Mucosa of rectum (tissue), 2 donors: ENCODE data around the gene RNF126.

Experiments
- H3K27ac ChIP-seq, 2 donors: one replicate each; pipeline ENCODE4 v1.7.0; 2013; ENCODE audit warnings: inconsistent platforms in 2 of 2, low read depth in 2 of 2, low read length in 2 of 2
- H3K27me3 ChIP-seq, 2 donors: one replicate each; pipeline ENCODE4 v1.7.0; 2013; ENCODE audit warnings: low read length in 2 of 2; ENCODE audit not compliant: control insufficient read depth in 2 of 2, insufficient read depth in 2 of 2
- H3K36me3 ChIP-seq, 2 donors: one replicate each; pipeline ENCODE4 v1.7.0; 2013; ENCODE audit warnings: low read length in 2 of 2; ENCODE audit not compliant: control insufficient read depth in 2 of 2, insufficient read depth in 2 of 2
- H3K4me1 ChIP-seq, 2 donors: one replicate each; pipeline ENCODE4 v1.7.0; 2013; ENCODE audit warnings: low read length in 2 of 2, mild to moderate bottlenecking in 1 of 2; ENCODE audit not compliant: control insufficient read depth in 2 of 2, insufficient read depth in 2 of 2
- H3K4me3 ChIP-seq, 2 donors: one replicate each; pipeline ENCODE4 v1.7.0; 2013; ENCODE audit warnings: low read length in 2 of 2
- H3K9ac ChIP-seq, 2 donors: one replicate each; pipeline ENCODE4 v1.7.0; 2013; ENCODE audit warnings: low read length in 2 of 2, low read depth in 1 of 2, mild to moderate bottlenecking in 1 of 2
- H3K9me3 ChIP-seq, 2 donors: one replicate each; pipeline ENCODE4 v1.7.0; 2013; ENCODE audit warnings: low read length in 2 of 2; ENCODE audit not compliant: control insufficient read depth in 2 of 2
- donor health status: healthy.
- donor health status: Normal muscosa, but diverticular disease.

Gene RNF126

DNA sequence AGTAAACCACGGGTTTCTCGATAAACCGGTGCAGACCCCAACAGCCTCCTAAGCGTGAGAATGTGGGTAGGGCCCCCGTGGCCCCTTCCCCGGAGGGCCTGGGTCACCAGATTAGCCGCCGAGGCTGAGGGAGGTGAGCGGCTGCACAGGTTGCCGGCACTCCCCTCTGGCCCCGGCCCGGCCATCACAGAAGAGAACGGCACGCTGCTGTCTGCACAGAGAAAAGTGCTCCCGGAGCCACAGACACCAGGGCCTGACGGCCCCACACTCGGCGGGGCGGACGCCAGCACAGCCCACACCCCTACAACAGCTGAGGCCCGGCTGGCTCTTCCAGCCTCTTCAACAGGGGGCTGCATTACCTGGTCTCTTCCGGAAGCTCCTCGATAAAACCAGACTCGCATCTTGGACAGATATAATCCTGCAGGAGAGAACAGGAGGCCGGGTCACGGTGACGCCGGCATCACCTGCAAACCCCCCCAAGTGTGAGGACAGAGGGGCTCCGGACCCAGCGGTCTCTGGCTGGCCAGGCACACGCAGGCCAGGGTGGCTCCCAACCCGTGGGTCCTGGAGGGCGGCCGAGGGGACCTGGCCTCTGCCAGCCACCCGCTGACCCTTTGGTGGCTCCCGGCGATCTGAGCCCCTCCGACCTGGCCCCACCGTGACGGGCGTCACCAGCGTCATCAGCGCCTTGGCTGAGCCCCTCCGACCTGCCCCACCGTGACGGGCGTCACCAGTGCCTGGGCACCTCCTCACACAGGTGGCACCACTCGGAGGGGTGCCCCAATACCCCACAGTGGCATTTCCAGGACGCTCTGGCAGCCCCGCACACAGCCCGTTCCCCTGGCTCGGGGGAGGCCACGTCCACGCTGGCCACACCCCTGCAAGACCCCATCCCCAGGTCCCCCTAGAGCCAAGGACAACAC lies 10.3 kb downstream of the RNF126 start:
- H3K4me1 ChIP-seq, result peaks cover 0 to 6% of the 10 kb centered on the region in 2 donors
- H3K36me3 ChIP-seq, result peaks cover 27 to 30% of the 10 kb centered on the region in 2 donors
- H3K9ac ChIP-seq, result no peak overlapping the region
- no peaks in the 10 kb centered on the region for H3K27me3 ChIP-seq
- H3K4me3 ChIP-seq, result no peak overlapping the region
- no peaks in the 10 kb centered on the region for H3K9me3 ChIP-seq
- no peak overlapping the region for H3K27ac ChIP-seq

DNA sequence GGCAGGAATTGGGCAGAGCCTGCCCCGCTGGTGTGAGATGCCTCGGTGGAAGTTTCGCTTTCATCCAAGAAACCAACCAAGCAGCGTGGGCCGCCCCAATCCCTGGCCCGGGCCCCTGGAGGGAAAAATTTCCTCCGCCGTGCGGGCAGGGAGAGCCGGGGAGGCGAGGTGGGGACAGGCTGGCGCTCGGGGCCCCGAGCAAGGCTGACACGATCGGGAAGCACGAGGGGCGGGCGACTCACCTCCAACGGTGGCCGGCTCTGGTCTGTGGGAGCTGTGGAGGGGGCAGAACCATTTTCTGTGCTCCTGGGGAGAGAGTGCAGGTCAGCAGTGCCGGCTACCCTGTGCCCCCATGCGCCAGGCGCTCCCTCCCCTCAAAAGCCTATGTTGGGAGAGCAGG lies 11.0 kb downstream of the RNF126 start:
- Histone ChIP-seq H3K27me3 (no peaks in the 10 kb centered on the region), H3K9me3 (no peaks in the 10 kb centered on the region), H3K36me3 (peaks cover 30 to 33% of the 10 kb centered on the region in 2 donors), H3K9ac (no peak overlapping the region), H3K27ac (no peak overlapping the region), H3K4me1 (peaks cover 0 to 2% of the 10 kb centered on the region in 2 donors), H3K4me3 (no peak overlapping the region)

DNA sequence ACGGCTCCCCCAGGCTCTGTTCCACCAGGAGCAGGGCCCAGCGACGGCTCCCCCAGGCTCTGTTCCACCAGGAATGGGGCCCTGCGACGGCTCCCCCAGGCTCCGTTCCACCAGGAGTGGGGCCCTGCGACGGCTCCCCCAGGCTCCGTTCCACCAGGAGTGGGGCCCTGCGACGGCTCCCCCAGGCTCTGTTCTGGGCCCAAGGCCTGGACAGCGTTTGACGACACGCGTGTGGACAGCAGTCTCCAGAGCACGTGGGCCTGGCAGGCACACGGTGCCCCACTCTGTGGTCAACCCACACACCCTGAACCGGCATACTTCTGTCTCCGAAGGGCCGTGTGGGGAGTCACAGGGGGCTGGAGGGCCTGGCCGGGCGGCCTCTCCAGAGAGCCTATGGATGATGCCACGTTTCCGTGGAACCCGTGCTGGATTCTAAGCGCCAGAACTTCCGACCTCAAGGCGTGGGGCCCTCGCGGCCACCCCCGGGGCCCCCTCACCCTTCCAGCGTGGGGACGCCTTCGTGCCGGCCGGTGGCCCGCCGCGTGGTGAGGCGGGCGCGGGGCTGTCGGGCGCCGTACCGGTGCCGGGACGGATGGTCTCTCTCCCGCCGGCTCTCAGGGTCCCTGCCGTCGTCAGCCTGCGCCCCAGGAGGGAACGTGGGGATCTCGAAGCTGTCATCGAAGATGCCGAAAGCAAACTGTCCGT lies 11.7 kb downstream of the RNF126 start:
- no peak overlapping the region for H3K27ac ChIP-seq
- H3K9ac ChIP-seq, result no peak overlapping the region
- H3K9me3 ChIP-seq, result no peaks in the 10 kb centered on the region
- peaks cover 33 to 35% of the 10 kb centered on the region in 2 donors for H3K36me3 ChIP-seq
- no peaks in the 10 kb centered on the region for H3K27me3 ChIP-seq
- H3K4me1 ChIP-seq, result no peaks in the 10 kb centered on the region
- no peak overlapping the region for H3K4me3 ChIP-seq

- Histone ChIP-seq H3K27me3 (no peaks in the 10 kb centered on the region), H3K4me1 (no peaks in the 10 kb centered on the region), H3K9ac (no peak overlapping the region), H3K4me3 (no peak overlapping the region), H3K9me3 (no peaks in the 10 kb centered on the region), H3K36me3 (peaks cover 36% of the 10 kb centered on the region in 2 donors), H3K27ac (no peak overlapping the region)
Observed at GRCh38 chr19:650121-650520, 12.9 kb downstream of the RNF126 start.

GRCh38 chr19:648904-649801 lies 13.9 kb downstream of the RNF126 start:
- H3K4me1 ChIP-seq, result no peaks in the 10 kb centered on the region
- H3K27ac ChIP-seq, result no peak overlapping the region
- H3K9ac ChIP-seq, result no peak overlapping the region
- H3K36me3 ChIP-seq, result peaks cover 36% of the 10 kb centered on the region in 2 donors
- no peaks in the 10 kb centered on the region for H3K9me3 ChIP-seq
- H3K4me3 ChIP-seq, result no peak overlapping the region
- no peaks in the 10 kb centered on the region for H3K27me3 ChIP-seq

DNA sequence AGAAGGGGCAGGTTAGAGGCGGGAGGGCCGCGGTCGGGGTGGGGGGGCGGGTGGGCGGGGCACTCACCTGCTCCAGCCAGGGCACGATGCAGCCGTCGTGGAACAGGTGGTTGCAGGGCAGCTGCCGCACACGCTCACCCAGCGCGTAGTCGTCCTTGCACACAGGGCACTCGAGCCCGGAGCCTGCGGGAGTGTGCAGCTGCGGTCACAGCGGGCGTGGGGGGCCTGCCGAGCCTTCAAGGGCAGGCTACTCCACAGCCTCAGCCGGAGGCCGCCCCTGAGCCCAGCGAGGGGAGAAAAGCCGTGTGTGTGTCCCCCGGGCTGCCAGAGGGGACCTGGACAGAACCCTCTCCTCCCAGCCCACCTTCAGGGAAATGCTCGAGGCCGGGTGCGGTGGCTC lies 14.7 kb downstream of the RNF126 start:
- Histone ChIP-seq H3K36me3 (peaks cover 30 to 31% of the 10 kb centered on the region in 2 donors), H3K4me1 (no peaks in the 10 kb centered on the region), H3K9ac (no peak overlapping the region), H3K27me3 (no peaks in the 10 kb centered on the region), H3K9me3 (no peaks in the 10 kb centered on the region), H3K4me3 (no peak overlapping the region), H3K27ac (no peak overlapping the region)

- H3K9ac ChIP-seq, result no peak overlapping the region
- H3K27me3 ChIP-seq, result no peaks in the 10 kb centered on the region
- no peaks in the 10 kb centered on the region for H3K4me1 ChIP-seq
- H3K9me3 ChIP-seq, result no peaks in the 10 kb centered on the region
- peaks cover 28 to 30% of the 10 kb centered on the region in 2 donors for H3K36me3 ChIP-seq
- H3K4me3 ChIP-seq, result no peak overlapping the region
- H3K27ac ChIP-seq, result no peak overlapping the region
Observed at GRCh38 chr19:647566-648284, 15.3 kb downstream of the RNF126 start.

GRCh38 chr19:646779-647565 lies 16.0 kb downstream of the RNF126 start:
- peaks cover 24 to 25% of the 10 kb centered on the region in 2 donors for H3K36me3 ChIP-seq

More at GRCh38 chr19:646779-647565, 16.0 kb downstream of the RNF126 start:
- H3K9me3 ChIP-seq, result no peaks in the 10 kb centered on the region
- no peaks in the 10 kb centered on the region for H3K4me1 ChIP-seq
- H3K27me3 ChIP-seq, result no peaks in the 10 kb centered on the region
- H3K4me3 ChIP-seq, result no peak overlapping the region
- H3K27ac ChIP-seq, result no peak overlapping the region
- H3K9ac ChIP-seq, result no peak overlapping the region
